HepG2 (cell line): Measurements from ENCODE around the gene BRIP1. TPM values are rescaled to one million over a fixed set of nuclear protein-coding genes. Genes with fewer than 3 reads are reported as not detected.

Experiments used
- ATAC-seq: fragments of 200-7000 bp; cut with Tn5 transposase; 3 replicates; pipeline ENCODE4 v1.9.1; 2020; ENCODE audit warnings: mild to moderate bottlenecking, moderate library complexity
- BruUV-seq: library from RNA; stranded (reverse); fragments of 400-500 nt; replicated peaks from 2 replicates; lab custom pipeline; 2021; lab: Mats Ljungman, UMichigan
- CTCF ChIA-PET: fragments of 300-600 bp; formaldehyde crosslinking; extraction: SDS; loops from one replicate; lab custom pipeline; 2021; ENCODE audit warnings: low total read pairs, inconsistent platforms, low intra/inter-chr PET ratio; lab: Yijun Ruan, JAX
- POLR2A ChIA-PET: fragments of 350-600 bp; sonication (Branson Sonifier 250); formaldehyde crosslinking; loops from one replicate; lab custom pipeline; 2020; ENCODE audit warnings: antibody characterized with exemption, inconsistent platforms; lab: Yijun Ruan, JAX
- DNase-seq: peaks from one replicate; pipeline ENCODE4 v3.0.0-alpha.2; 2015; ENCODE audit warnings: low spot score
- FAIRE-seq: peaks from 3 replicates; lab custom pipeline; 2011; peaks lifted over from hg19 to GRCh38; lab: Jason Lieb, UNC
- H2AFZ ChIP-seq: one replicate; pipeline ENCODE4 v1.6.1; 2011; ENCODE audit warnings: low read length, inconsistent platforms
- H3K27ac ChIP-seq: fragments of 300-600 bp; 3 replicates; pipeline ENCODE4 v1.8.0; 2011; ENCODE audit warnings: mixed run types, mild to moderate bottlenecking, mixed read lengths, low read length, inconsistent platforms; ENCODE audit not compliant: insufficient read depth; ENCODE audit errors: extremely low read length
- H3K27me3 ChIP-seq, 2 experiments: fragments of 200-600 bp in 1 of 2; 2 replicates in 1 of 2; 3 replicates in 1 of 2; pipeline versions ENCODE4 v1.6.0 to v1.8.0; 2011; ENCODE audit warnings: low read length in 2 of 2, mild to moderate bottlenecking in 2 of 2, moderate library complexity in 2 of 2, inconsistent platforms in 1 of 2; ENCODE audit not compliant: insufficient read depth in 2 of 2, control insufficient read depth in 1 of 2
- H3K36me3 ChIP-seq, 2 experiments: fragments of 200-600 bp in 1 of 2; replicated peaks in 1 of 2; 2 replicates in 1 of 2; 3 replicates in 1 of 2; pipeline versions ENCODE4 v1.5.1 to v1.8.0; 2011; ENCODE audit warnings: low read length in 2 of 2, inconsistent platforms in 1 of 2; ENCODE audit not compliant: insufficient read depth in 2 of 2, control insufficient read depth in 1 of 2
- H3K4me1 ChIP-seq: 2 replicates; pipeline ENCODE4 v1.5.1; 2012; ENCODE audit warnings: low read length, inconsistent platforms; ENCODE audit not compliant: insufficient read depth
- H3K4me2 ChIP-seq: 2 replicates; pipeline ENCODE4 v1.6.0; 2011; ENCODE audit warnings: low read depth, low read length, inconsistent platforms
- H3K4me3 ChIP-seq, 3 experiments: fragments of 200-600 bp in 1 of 3; sonication (generic), shearing (Covaris generic) in 1 of 3; replicated peaks in 1 of 3; 2 replicates each; pipeline ENCODE4 v1.5.1; 2011 to 2016; ENCODE audit warnings: low read length in 3 of 3, inconsistent platforms in 2 of 3, low read depth in 2 of 3, mild to moderate bottlenecking in 2 of 3, control low read depth in 1 of 3, mixed read lengths in 1 of 3; ENCODE audit not compliant: insufficient read depth in 1 of 3
- H3K79me2 ChIP-seq: one replicate; pipeline ENCODE4 v1.6.1; 2011; ENCODE audit warnings: low read length, inconsistent platforms; ENCODE audit not compliant: insufficient read depth
- H3K9ac ChIP-seq: 2 replicates; pipeline ENCODE4 v1.6.0; 2011; ENCODE audit warnings: mild to moderate bottlenecking, low read depth, low read length, inconsistent platforms; ENCODE audit not compliant: insufficient read depth
- H3K9me3 ChIP-seq: 2 replicates; pipeline ENCODE4 v1.5.1; 2012; ENCODE audit warnings: mild to moderate bottlenecking, low read length
- H4K20me1 ChIP-seq: 2 replicates; pipeline ENCODE4 v1.6.0; 2011; ENCODE audit warnings: inconsistent platforms, mild to moderate bottlenecking, low read length, moderate library complexity; ENCODE audit not compliant: insufficient read depth
- HNRNPLL ChIP-seq: fragments of 200-400 bp; formaldehyde crosslinking; IDR thresholded peaks from 2 replicates; pipeline ENCODE4 v1.6.1; 2017; ENCODE audit warnings: mild to moderate bottlenecking, low read depth, low read length; ENCODE audit not compliant: poor library complexity, severe bottlenecking
- MTF1 ChIP-seq: sonication (generic); formaldehyde crosslinking; IDR thresholded peaks from 2 replicates; pipeline ENCODE4 v1.5.0; 2020; ENCODE audit warnings: missing genetic modification reagents
- ZNF263 ChIP-seq: sonication (generic); formaldehyde crosslinking; IDR thresholded peaks from 2 replicates; pipeline ENCODE4 v1.4.0; 2020; ENCODE audit warnings: missing genetic modification reagents
- WGBS: methylation state at CpG from one replicate; pipeline ENCODE4 v1.1.6; 2017; ENCODE audit warnings: low lambda C conversion rate; 5-methylcytosine and 5-hydroxymethylcytosine counted together
- in situ Hi-C: cut with HindIII; loops from 2 replicates; pipeline ENCODE4 v1.10.0; 2017; ENCODE audit warnings: low pct_unique_long_range_greater_than_20kb; ENCODE audit not compliant: extremely low pct_ligation_motif_present
- intact Hi-C: fragments of 100-400 bp; cut with micrococcal nuclease; formaldehyde crosslinking; loops from one replicate; pipeline ENCODE4 v1.10.0; 2022; ENCODE audit not compliant: unreplicated experiment
- polyA plus RNA-seq, 8 experiments: library from polyadenylated mRNA; depleted of rRNA in 3 of 8; stranded (reverse) in 7 of 8; unstranded in 1 of 8; fragments of >200 nt; fragmentation: Illumina TruSeq in 4 of 8; extraction: Trizol in 4 of 8; gene quantifications; 2 replicates each; pipeline versions ENCODE4 v1.2.1 to v1.2.3, GENCODE V29; 2011 to 2016; ENCODE audit warnings: low read depth in 4 of 8, missing spikeins in 1 of 8, mixed read lengths in 1 of 8; ENCODE audit not compliant: insufficient read depth in 1 of 8
- total RNA-seq, 5 experiments: library from RNA; depleted of rRNA; stranded (reverse); fragments of >200 nt; fragmentation: Illumina TruSeq; extraction: Trizol; gene quantifications; 2 replicates each; pipeline ENCODE4 v1.2.3, GENCODE V29; 2016; ENCODE audit warnings: low read depth in 1 of 5

BRIP1 gene
- total and polyA plus RNA-seq, 2 of the 13 experiments (the other 11 are each of a cell fraction or from before 2014, with no cell fraction given), result 3.8 to 27.7 TPM

- H3K36me3 ChIP-seq, result peaks cover 0 to 12% of the 10 kb centered on the region in 2 experiments; a peak in 4 of 5 replicates
- H3K4me2 ChIP-seq, result no peak overlapping the region
- FAIRE-seq, result no peak
- DNase-seq, result no peak
- BruUV-seq, result no TSS peak
- no peak for ATAC-seq
- H3K79me2 ChIP-seq, result no peaks in the 10 kb centered on the region
- 98% methylated on average over 5 of the region's 5 CpGs for WGBS
- ChIA-PET POLR2A (no interaction called here), CTCF (no interaction called here)
- no peaks in the 10 kb centered on the region for H3K27me3 ChIP-seq
- H3K9ac ChIP-seq, result no peak overlapping the region
- no peaks in the 10 kb centered on the region for H4K20me1 ChIP-seq
- no peak overlapping the region for H3K4me3 ChIP-seq
- H3K4me1 ChIP-seq, result no peaks in the 10 kb centered on the region
- H3K27ac ChIP-seq, result no peak overlapping the region
- intact Hi-C loops (no loop called here), in situ Hi-C loops (no loop called here)
- H2AFZ ChIP-seq, result no peak overlapping the region
- no peak for TF ChIP-seq ZNF263 (CRISPR knock-in tag)
- TF ChIP-seq MTF1 (CRISPR knock-in tag), result no peak
- H3K9me3 ChIP-seq, result no peaks in the 10 kb centered on the region
Observed at GRCh38 chr17:61684818-61685217, 178.5 kb downstream of the BRIP1 start.

DNA sequence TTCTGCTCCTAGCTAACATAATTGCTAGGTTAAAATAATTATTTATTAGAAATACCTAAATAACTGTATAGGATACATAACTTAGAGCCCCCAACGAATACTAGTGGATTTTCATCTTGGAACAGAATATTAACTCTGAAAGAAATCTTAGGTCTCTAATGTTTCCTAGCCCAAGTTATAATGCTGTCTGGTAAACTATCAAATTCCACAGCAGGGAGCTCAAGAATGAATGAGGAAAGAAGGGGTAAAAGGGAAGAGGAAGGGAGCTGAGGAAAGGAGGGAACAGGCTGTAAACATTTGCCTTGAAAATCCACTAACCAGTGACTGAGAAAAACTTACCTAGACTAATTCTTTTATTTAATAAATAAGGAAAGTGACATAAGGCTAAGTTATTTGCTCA, 179.2 kb downstream of the BRIP1 start:
- Histone ChIP-seq H3K27me3 (no peaks in the 10 kb centered on the region), H3K27ac (no peak overlapping the region), H3K4me1 (no peaks in the 10 kb centered on the region), H3K4me2 (no peak overlapping the region), H3K9ac (no peak overlapping the region), H3K9me3 (no peaks in the 10 kb centered on the region), H3K36me3 (peaks cover 0 to 5% of the 10 kb centered on the region in 2 experiments; a peak in 4 of 5 replicates), H2AFZ (no peak overlapping the region), H3K4me3 (no peak overlapping the region), H3K79me2 (no peaks in the 10 kb centered on the region), H4K20me1 (no peaks in the 10 kb centered on the region)
- no peak for ATAC-seq
- in situ Hi-C loops, result no loop called here
- WGBS, result 93% methylated on average over 1 of the region's 1 CpG
- intact Hi-C loops, result no loop called here
- TF ChIP-seq HNRNPLL, result no peak
- no TSS peak for BruUV-seq
- ChIA-PET CTCF (no interaction called here), POLR2A (no interaction called here)
- DNase-seq, result no peak
- no peak for FAIRE-seq
